Loucy (cell line): Measurements from ENCODE around the gene PSMD11.

Experiments used
- H2AFZ ChIP-seq: fragments of 200-600 bp; sonication (generic); 2 replicates; pipeline ENCODE4 v1.6.0; 2016; ENCODE audit warnings: antibody characterized with exemption, mild to moderate bottlenecking, low read length, moderate library complexity
- H3F3A ChIP-seq: fragments of 200-600 bp; 2 replicates; pipeline ENCODE4 v1.6.0; 2016; ENCODE audit warnings: antibody characterized with exemption, low read depth, mild to moderate bottlenecking
- H3K27me3 ChIP-seq: fragments of 200-600 bp; sonication (generic); 2 replicates; pipeline ENCODE4 v1.6.1; 2014; ENCODE audit warnings: low read length, mild to moderate bottlenecking; ENCODE audit not compliant: insufficient read depth, poor library complexity, severe bottlenecking
- H3K36me3 ChIP-seq: fragments of 200-600 bp; sonication (generic); 2 replicates; pipeline ENCODE4 v1.6.1; 2016; ENCODE audit warnings: low read length; ENCODE audit not compliant: insufficient read depth
- H3K4me1 ChIP-seq: fragments of 200-600 bp; sonication (generic); 2 replicates; pipeline ENCODE4 v1.5.1; 2014; ENCODE audit warnings: low read length, mild to moderate bottlenecking; ENCODE audit not compliant: insufficient read depth, poor library complexity, severe bottlenecking
- H3K4me2 ChIP-seq: fragments of 200-600 bp; sonication (generic); 2 replicates; pipeline ENCODE4 v1.6.0; 2014; ENCODE audit warnings: antibody characterized with exemption, low read length, low read depth, mild to moderate bottlenecking; ENCODE audit not compliant: poor library complexity, severe bottlenecking
- H3K4me3 ChIP-seq: fragments of 200-600 bp; sonication (generic); 2 replicates; pipeline ENCODE4 v1.5.1; 2014; ENCODE audit warnings: low read length, mild to moderate bottlenecking, mixed read lengths; ENCODE audit not compliant: poor library complexity, severe bottlenecking
- H3K79me2 ChIP-seq: fragments of 200-600 bp; sonication (generic); 2 replicates; pipeline ENCODE4 v1.6.1; 2014; ENCODE audit warnings: low read length; ENCODE audit not compliant: insufficient read depth
- H3K9ac ChIP-seq: fragments of 200-600 bp; sonication (generic); 2 replicates; pipeline ENCODE4 v1.6.0; 2014; ENCODE audit warnings: mild to moderate bottlenecking, low read depth, low read length, moderate library complexity; ENCODE audit not compliant: poor library complexity, severe bottlenecking
- H3K9me2 ChIP-seq: fragments of 200-600 bp; sonication (generic); replicated peaks from 2 replicates; pipeline ENCODE4 v1.6.1; 2016; ENCODE audit warnings: low read depth, low read length, mixed read lengths
- H3K9me3 ChIP-seq: fragments of 200-600 bp; sonication (generic); 2 replicates; pipeline ENCODE4 v1.6.1; 2014; ENCODE audit warnings: mild to moderate bottlenecking, antibody characterized with exemption, low read length, low read depth; ENCODE audit not compliant: insufficient read depth
- H4K20me1 ChIP-seq: fragments of 200-600 bp; sonication (generic); 2 replicates; pipeline ENCODE4 v1.6.0; 2014; ENCODE audit warnings: antibody characterized with exemption, low read length, mild to moderate bottlenecking; ENCODE audit not compliant: insufficient read depth, poor library complexity, severe bottlenecking
- EZH2phosphoT487 ChIP-seq: fragments of 200-600 bp; IDR thresholded peaks from 2 replicates; pipeline ENCODE4 v1.6.1; 2018; ENCODE audit warnings: antibody characterized with exemption, mild to moderate bottlenecking, moderate library complexity, borderline replicate concordance
- TF ChIP-seq, protein P1 (sequence below): fragments of 200-600 bp; sonication (generic); conservative IDR thresholded peaks from 2 replicates; pipeline ENCODE4 v1.5.1; 2014; ENCODE audit warnings: mild to moderate bottlenecking, antibody characterized with exemption, low read length

Gene PSMD11

DNA sequence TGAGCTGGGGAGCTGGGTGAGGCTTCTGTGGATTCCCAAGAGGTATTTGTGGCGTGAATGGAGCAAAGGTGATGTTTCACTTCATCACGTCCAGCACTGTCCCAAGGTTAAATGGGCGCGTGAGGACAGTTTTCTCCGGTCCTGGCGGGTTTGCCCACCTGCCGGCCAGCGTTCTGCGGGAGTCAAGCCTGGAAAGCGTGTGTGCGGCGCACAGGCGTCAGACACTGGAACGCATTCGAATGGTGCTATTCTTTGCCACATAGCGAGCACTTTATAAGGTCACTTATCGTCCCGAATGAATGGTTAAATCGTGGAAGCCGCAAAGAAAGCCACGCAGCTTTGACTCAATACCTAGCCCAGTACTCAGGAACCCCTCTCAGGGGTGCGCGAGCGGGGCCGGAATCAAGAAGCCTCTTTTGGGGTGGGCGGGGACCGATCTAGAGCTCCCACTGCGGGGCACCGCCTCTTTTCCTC lies 446 bp upstream of the PSMD11 start:
- no peaks in the 10 kb centered on the region for H3F3A ChIP-seq
- H3K79me2 ChIP-seq, result peaks cover 45% of the 10 kb centered on the region
- no peaks in the 10 kb centered on the region for H3K9me2 ChIP-seq
- H3K4me2 ChIP-seq, result peak overlapping the region; percentile 73
- H3K4me1 ChIP-seq, result peaks cover 30% of the 10 kb centered on the region
- H3K27me3 ChIP-seq, result peaks cover 4% of the 10 kb centered on the region
- no peak overlapping the region for H3K9ac ChIP-seq
- H3K36me3 ChIP-seq, result peaks cover 6% of the 10 kb centered on the region
- peaks cover 28% of the 10 kb centered on the region for H4K20me1 ChIP-seq
- peak overlapping the region; percentile 64 for H3K4me3 ChIP-seq
- TF ChIP-seq, protein P1, sequence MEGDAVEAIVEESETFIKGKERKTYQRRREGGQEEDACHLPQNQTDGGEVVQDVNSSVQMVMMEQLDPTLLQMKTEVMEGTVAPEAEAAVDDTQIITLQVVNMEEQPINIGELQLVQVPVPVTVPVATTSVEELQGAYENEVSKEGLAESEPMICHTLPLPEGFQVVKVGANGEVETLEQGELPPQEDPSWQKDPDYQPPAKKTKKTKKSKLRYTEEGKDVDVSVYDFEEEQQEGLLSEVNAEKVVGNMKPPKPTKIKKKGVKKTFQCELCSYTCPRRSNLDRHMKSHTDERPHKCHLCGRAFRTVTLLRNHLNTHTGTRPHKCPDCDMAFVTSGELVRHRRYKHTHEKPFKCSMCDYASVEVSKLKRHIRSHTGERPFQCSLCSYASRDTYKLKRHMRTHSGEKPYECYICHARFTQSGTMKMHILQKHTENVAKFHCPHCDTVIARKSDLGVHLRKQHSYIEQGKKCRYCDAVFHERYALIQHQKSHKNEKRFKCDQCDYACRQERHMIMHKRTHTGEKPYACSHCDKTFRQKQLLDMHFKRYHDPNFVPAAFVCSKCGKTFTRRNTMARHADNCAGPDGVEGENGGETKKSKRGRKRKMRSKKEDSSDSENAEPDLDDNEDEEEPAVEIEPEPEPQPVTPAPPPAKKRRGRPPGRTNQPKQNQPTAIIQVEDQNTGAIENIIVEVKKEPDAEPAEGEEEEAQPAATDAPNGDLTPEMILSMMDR, result peak; percentile 78; the same call in 1 of the 2 replicates
- no peak for TF ChIP-seq EZH2phosphoT487
- peak overlapping the region; percentile 79 for H2AFZ ChIP-seq
- H3K9me3 ChIP-seq, result no peaks in the 10 kb centered on the region

DNA sequence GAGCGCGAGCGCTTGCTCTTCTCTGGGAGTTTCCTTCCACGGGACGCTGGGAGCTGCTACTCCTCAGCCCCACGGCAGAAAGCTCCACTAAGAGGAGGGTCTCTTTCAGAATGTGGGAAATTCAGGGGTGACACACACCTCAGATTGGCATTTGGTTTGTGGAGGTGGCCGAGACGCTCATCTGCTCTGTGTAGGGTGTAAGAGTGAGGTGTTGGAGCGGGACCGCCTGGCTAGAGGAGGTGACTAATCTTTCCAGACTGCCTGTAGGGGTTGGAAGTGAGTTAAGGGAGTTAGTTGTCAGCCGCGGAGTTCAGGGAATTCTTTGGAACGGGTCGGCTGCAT lies 735 bp downstream of the PSMD11 start:
- TF ChIP-seq EZH2phosphoT487, result no peak
- H4K20me1 ChIP-seq, result peaks cover 38% of the 10 kb centered on the region
- H3K79me2 ChIP-seq, result peaks cover 57% of the 10 kb centered on the region
- peaks cover 4% of the 10 kb centered on the region for H3K27me3 ChIP-seq
- H3K9me2 ChIP-seq, result no peaks in the 10 kb centered on the region
- no peaks in the 10 kb centered on the region for H3K9me3 ChIP-seq
- H3K4me1 ChIP-seq, result peaks cover 40% of the 10 kb centered on the region
- peak overlapping the region; percentile 95 for H3K4me3 ChIP-seq
- H3K36me3 ChIP-seq, result peaks cover 15% of the 10 kb centered on the region
- H3K9ac ChIP-seq, result peak overlapping the region; percentile 96
- H2AFZ ChIP-seq, result peak overlapping the region; percentile 97
- H3K4me2 ChIP-seq, result peak overlapping the region; percentile 80
- H3F3A ChIP-seq, result no peaks in the 10 kb centered on the region

DNA sequence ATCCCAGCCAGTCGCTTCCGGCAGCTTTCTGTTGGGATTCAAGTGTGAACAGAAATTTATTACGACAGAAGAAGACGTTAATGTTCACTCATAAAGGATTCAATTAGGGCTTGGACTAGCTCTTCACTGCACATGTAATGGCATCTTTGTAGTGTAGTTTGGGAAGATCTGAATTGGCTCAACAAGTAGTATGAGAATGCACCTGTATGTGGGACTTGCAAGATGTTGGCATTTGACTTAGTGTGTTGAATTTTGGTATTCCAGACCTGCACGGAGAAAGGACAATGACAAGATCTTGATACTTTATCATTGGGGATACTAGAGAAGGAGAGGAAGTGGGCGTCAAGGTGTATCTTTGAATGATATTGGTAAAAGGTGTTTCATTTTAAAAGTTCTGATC lies 1.2 kb downstream of the PSMD11 start:
- H2AFZ ChIP-seq, result no peak overlapping the region
- no peaks in the 10 kb centered on the region for H3K9me2 ChIP-seq
- H4K20me1 ChIP-seq, result peaks cover 42% of the 10 kb centered on the region
- no peaks in the 10 kb centered on the region for H3K9me3 ChIP-seq
- H3K27me3 ChIP-seq, result peaks cover 4% of the 10 kb centered on the region
- H3F3A ChIP-seq, result no peaks in the 10 kb centered on the region
- H3K79me2 ChIP-seq, result peaks cover 57% of the 10 kb centered on the region
- peak overlapping the region; percentile 95 for H3K4me3 ChIP-seq
- H3K4me2 ChIP-seq, result peak overlapping the region; percentile 80
- peaks cover 16% of the 10 kb centered on the region for H3K36me3 ChIP-seq
- H3K4me1 ChIP-seq, result peaks cover 42% of the 10 kb centered on the region
- H3K9ac ChIP-seq, result peak overlapping the region; percentile 96
- no peak for TF ChIP-seq EZH2phosphoT487
- TF ChIP-seq, protein P1, result no peak

DNA sequence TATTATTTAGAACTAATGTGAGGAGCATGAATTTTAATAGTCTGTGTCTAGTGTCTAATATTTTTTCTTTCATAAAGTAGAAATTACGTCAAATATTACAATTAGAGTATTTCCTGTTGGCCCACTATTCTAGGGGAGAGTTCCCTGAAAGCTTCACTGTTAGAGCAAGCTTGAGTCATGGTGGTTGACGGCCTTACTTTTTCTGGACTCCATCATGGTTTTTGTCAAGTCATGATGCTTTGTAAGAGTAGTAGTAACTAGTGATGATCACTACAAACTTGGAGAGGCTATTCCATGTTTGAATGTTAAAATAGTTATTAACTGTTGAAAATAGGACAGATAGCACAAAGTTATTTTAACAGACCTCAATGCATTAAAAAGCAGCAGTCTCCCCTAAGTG lies 1.7 kb downstream of the PSMD11 start:
- peak overlapping the region; percentile 96 for H3K9ac ChIP-seq
- peaks cover 45% of the 10 kb centered on the region for H3K4me1 ChIP-seq
- H3K79me2 ChIP-seq, result peaks cover 62% of the 10 kb centered on the region
- no peaks in the 10 kb centered on the region for H3K9me3 ChIP-seq
- peaks cover 4% of the 10 kb centered on the region for H3K27me3 ChIP-seq
- H3F3A ChIP-seq, result no peaks in the 10 kb centered on the region
- no peaks in the 10 kb centered on the region for H3K9me2 ChIP-seq
- TF ChIP-seq, protein P1, result no peak
- TF ChIP-seq EZH2phosphoT487, result no peak
- no peak overlapping the region for H2AFZ ChIP-seq
- H4K20me1 ChIP-seq, result peaks cover 45% of the 10 kb centered on the region
- H3K36me3 ChIP-seq, result peaks cover 20% of the 10 kb centered on the region
- peak overlapping the region; percentile 80 for H3K4me2 ChIP-seq
- H3K4me3 ChIP-seq, result peak overlapping the region; percentile 95
